Bone marrow (tissue), 2 donors: Measurements from ENCODE around the gene FUT7.

Source experiments
- DNase-seq, 2 donors: peaks; one replicate each; lab custom pipeline; 2025; lab: John Stamatoyannopoulos, UW

FUT7 gene

GRCh38 chr9:137031904-137032640 is at the start of gene FUT7:
TSS of gene FUT7 (minus strand) at chr9:137032088. CDS start at chr9:137031991, 97 bp downstream.
- peak in 1 of 2 donors; percentile 21 for DNase-seq

GRCh38 chr9:137080260-137081122 is 48.6 kb upstream of the FUT7 start:
- no peak for DNase-seq

DNA sequence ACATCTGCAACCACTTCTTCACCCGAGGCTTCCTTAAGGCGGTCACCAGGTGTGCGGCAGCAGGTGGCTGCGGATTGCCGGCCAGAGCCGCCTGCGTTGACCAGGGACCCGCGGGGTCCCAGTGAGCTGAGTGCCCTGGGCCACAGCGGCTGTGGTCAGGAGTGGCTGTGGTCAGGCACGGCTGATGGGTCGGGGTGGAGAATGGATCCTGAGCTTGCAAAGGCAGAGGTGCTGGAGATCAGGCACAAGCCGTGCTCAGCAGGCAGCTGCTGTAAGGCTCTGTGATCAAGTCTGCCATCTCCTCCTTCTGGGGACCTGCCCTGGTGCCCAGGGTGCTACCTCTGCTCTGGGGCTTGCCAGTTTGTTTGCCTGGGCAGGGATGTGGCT is 47.5 kb upstream of the FUT7 start:
- no peak for DNase-seq

- DNase-seq, result no peak
These were observed 47.0 kb upstream of the FUT7 start for GRCh38 chr9:137078701-137079400.

DNA sequence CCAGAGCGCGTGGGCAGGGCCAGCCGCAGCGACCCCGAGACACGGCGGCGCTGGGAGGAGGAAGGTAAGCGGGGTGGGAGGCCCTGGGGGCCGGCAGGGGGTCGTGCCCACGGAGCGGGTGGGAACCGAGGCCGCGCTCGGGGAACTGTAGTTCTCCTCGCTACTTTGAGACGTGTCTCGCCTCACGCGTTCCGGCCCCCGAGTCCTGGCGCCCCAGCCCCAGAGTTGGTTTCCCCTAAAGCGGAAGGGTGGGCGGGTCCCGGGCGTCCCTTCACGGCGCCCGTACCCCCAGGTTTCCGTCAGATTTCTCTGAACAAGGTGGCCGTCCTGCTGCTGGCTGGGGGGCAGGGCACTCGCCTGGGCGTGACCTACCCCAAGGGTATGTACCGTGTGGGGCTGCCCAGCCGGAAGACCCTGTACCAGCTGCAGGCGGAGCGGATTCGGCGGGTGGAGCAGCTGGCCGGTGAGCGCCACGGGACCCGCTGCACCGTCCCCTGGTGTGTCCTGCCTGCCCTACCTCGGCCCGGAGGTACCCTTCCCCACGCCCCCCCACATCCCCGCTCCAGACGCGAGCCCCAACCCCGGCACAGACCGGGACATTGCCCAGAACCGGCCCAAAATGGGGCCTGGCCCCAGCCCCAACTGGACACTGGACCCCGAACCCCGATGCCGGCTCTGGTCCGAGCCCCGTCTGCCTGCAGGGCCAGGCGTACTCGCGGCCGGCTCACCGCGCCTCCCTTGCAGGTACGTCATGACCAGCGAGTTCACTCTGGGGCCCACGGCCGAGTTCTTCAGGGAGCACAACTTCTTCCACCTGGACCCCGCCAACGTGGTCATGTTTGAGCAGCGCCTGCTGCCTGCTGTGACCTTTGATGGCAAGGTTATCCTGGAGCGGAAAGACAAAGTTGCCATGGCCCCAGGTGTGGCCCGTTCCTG is 46.1 kb upstream of the FUT7 start:
- DNase-seq, result no peak

GRCh38 chr9:137077010-137077747 is 45.3 kb upstream of the FUT7 start, which contains the start of gene UAP1L1:
TSS of gene UAP1L1 (plus strand) at chr9:137077517. CDS start at chr9:137077533, 16 bp downstream.
- DNase-seq, result no peak

DNA sequence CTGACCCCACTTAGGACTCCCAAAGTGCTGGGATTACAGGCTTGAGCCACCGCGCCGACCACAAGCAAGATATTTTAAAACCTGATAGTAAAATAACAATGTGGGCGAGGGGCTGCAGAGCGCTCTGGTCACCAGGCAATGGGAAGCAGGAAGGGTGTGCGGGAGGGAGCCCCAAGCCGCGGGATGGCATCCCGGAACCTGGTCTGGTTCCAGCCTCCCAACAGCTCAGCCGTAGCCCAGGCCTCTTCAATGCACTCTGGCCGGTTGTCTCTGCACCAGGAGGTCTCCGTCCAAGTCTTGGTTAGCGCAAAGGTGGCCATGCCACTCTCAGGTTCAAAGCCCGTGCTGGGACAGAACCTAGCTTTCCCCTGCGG is 44.7 kb upstream of the FUT7 start:
- no peak for DNase-seq

DNA sequence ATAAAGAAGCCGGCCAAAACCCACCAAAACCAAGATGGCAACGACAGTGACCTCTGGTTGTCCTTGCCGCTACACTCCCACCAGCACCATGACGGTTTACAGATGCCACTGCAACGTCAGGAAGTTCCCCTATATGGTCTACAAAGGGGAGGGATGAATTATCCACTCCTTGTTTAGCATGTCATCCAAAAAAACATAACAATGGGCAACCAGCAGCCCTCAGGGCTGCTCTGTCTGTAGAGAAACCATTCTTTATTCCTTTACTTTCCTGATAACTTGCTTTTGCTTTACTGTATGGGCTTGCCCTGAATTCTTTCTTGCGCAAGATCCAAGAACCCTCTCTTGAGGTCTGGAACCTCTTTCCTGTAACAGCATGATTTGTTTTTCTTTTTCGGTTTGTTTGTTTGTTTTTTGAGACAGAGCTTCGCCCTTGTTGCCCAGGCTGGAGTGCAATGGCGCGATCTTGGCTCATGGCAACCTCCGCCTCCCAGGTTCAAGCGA is 43.4 kb upstream of the FUT7 start:
- DNase-seq, result no peak

DNA sequence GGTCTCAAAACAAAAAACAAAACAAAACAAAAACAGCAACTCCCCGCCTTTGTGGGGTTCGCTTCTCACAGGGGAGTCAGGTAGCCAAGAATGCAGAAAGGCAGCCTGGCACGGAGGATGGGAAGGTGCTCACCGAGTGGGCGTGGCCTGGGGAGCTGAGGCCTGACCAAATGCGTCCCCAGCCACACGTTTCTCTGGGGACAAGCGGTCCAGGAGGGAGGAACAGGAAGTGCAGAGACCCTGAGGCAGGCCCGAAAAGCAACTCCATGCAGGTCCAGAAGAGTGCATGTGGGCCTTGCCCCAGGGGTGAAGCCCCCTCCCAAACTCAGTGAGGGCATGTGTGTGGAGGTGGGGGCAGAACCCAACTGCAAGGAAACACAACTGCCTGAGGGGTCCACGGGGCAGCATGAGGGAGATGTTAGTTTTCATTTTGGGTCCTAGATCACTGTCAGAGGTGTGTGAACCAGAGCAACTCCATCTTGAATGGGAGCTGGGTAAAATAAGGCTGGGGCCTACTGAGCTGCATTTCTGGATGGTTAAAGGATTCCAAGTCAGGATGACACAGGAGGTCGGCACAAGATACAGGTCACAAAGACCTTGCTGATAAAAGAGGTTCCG is 42.9 kb upstream of the FUT7 start:
- no peak for DNase-seq

DNA sequence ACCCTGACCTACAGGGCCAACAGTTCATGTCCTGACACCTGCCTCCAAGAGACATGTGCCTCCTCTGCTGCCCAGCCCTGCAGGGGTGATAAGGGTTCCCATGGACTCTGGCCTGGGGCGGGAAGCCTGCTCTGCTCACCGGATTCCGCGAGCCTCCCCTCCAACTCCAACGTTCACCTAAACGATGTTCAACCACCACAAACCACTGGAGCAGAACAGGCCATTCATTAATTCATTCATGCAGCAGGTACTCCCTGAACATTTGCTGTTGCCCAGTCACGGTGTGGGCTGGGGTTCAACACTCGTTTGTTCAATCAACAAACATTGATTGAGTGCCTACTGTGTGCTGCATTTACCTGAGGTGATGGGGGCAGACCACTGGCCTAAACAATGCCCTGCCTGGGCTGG is 42.1 kb upstream of the FUT7 start:
- no peak for DNase-seq

- no peak for DNase-seq
These were observed 39.4 kb upstream of the FUT7 start for GRCh38 chr9:137071282-137071681.

DNA sequence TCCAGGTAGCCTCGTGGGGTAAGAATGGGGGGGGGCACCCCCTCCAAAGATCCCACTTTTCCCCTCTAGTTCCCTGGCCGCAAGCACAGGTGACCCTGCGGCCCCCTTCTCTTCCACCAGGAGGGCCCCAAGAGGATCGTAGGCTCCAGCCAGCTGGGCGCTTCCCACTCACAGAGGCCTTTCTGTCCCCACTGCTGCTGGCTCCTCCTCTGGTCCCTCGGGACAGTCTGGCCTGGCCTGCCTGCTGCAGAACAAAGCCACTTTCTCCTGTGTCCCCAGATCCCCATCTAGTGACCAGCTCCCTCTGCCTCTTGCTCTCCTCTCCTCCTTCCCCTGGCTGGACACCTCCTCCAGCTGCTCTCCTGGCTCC is 39.0 kb upstream of the FUT7 start:
- DNase-seq, result no peak

- peak; percentile 49 to 66 for DNase-seq
These were observed 38.5 kb upstream of the FUT7 start, which contains the start of gene SAPCD2 for GRCh38 chr9:137070201-137070905. TSS of gene SAPCD2 (minus strand) at chr9:137070557. CDS start at chr9:137070460, 97 bp downstream.

DNA sequence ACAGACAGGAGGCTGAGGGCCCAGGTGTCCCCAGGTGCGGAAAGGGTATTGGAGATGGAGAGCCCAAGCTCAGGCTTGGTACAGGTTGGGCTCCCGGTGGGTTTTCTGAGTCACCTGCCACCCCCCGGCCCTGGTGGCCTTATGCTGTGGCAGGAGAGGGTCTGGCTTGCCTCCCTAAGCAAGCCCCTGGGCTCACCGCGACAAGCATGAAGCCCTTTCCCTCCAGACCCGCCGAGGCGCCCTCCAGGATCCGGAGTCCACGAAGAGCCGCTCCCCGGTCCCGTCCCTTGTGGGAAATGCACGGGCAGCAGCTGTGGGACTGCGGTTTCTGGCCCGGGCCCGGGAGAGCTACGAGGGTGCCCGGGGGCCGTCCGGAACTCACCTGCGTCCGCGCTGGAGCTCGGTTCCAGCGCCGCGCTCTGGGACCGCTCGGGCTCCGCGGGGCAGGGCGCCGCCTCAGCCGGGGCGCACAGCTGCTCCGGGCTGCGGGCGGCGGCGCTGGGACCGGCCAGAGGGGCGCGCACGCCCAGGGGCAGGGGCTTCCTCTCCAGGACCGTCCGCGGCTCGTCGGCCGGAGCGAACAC is 37.7 kb upstream of the FUT7 start:
- DNase-seq, result no peak

DNA sequence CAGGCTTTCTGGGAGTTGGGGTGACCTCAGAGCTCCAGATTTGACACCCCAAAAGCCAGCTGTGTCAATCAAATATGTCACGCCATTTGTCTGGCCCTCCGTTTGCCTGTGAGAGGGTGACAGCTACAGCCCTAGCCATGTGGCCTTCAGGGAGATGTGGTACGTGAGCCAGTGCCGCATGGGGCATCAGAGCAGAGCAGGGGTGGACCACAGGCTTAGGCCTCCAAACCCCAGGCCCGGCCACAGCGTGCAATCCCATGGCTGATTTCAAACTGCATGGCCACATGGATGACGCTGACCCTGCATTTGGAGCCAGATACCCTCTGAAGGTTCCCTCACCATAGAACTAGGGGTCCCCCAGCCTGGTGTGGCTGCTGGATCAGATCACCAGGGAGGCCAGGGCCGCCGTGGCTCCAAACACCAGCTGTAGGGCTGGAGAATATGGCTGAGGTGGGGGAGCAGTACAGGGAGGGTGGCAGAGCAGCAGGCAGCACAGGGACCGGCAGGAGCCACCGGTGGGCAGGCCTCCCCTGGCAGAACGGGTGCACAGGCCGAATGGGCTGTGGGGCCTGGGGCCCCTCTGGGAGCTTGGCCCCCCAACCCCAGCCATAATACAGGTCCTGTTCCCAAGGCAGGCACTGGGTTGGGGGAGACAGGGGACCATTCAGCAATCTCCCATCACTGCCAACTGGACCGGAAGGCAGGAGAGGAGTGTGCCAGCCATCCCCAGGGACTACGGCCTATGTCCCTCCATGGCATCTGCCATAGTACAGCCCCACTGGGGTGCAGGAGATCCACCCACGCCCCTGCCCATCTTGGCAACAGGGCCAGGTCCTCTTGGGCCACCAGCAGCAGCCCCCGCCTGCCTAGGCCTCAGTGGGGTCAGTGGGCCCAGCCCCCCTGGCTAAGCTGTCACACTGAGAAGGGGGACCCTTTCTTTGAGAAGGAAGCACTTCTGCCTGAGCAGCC is 36.9 kb upstream of the FUT7 start:
- DNase-seq, result no peak

- peak; percentile 20 to 58 for DNase-seq
These were observed 36.1 kb upstream of the FUT7 start for GRCh38 chr9:137067860-137068538.
